Measurements from ENCODE around the gene CCRL2.
"Not testable (repeated sequence)": the region's sequence is repeated elsewhere in the genome, so short reads cannot be mapped to it uniquely, and the experiment has no call there.

CCRL2 gene

GRCh38 chr3:46422617-46423016 is 15.6 kb downstream of the CCRL2 start:
- DNase-seq (ENCODE audit: low read depth), result no peak

GRCh38 chr3:46423588-46423987 is 16.5 kb downstream of the CCRL2 start:
- H3K4me3 ChIP-seq (ENCODE audit: low read depth, low read length), result no peak overlapping the region
- no peak for DNase-seq (ENCODE audit: low read depth)

More at GRCh38 chr3:46422617-46423016, 15.6 kb downstream of the CCRL2 start:
- no peak overlapping the region for H3K4me3 ChIP-seq (ENCODE audit: low read depth, low read length)

GRCh38 chr3:46426476-46426875 is 19.4 kb downstream of the CCRL2 start:
- DNase-seq (ENCODE audit: low read depth), result not testable (repeated sequence)

GRCh38 chr3:46427404-46427803 is 20.3 kb downstream of the CCRL2 start:
- H3K4me3 ChIP-seq (ENCODE audit: low read depth, low read length); DNase-seq (ENCODE audit: low read depth): not testable (repeated sequence)

More at GRCh38 chr3:46426476-46426875, 19.4 kb downstream of the CCRL2 start:
- H3K4me3 ChIP-seq (ENCODE audit: low read depth, low read length), result not testable (repeated sequence)

- DNase-seq (ENCODE audit: low read depth), result no peak
- no peak overlapping the region for H3K4me3 ChIP-seq (ENCODE audit: low read depth, low read length)
Observed at GRCh38 chr3:46427916-46428833, 21.1 kb downstream of the CCRL2 start.

- no peak for DNase-seq (ENCODE audit: low read depth)
- no peak overlapping the region for H3K4me3 ChIP-seq (ENCODE audit: low read depth, low read length)
Observed at GRCh38 chr3:46429250-46429649, 22.2 kb downstream of the CCRL2 start.

- DNase-seq (ENCODE audit: low read depth), result no peak
- no peak overlapping the region for H3K4me3 ChIP-seq (ENCODE audit: low read depth, low read length)
Observed at GRCh38 chr3:46429671-46430070, 22.6 kb downstream of the CCRL2 start.

GRCh38 chr3:46430879-46431278 is 23.8 kb downstream of the CCRL2 start:
- not testable (repeated sequence) for DNase-seq (ENCODE audit: low read depth); H3K4me3 ChIP-seq (ENCODE audit: low read depth, low read length)

- not testable (repeated sequence) for DNase-seq (ENCODE audit: low read depth); H3K4me3 ChIP-seq (ENCODE audit: low read depth, low read length)
Observed at GRCh38 chr3:46431905-46432304, 24.8 kb downstream of the CCRL2 start.

- DNase-seq (ENCODE audit: low read depth); H3K4me3 ChIP-seq (ENCODE audit: low read depth, low read length): not testable (repeated sequence)
Observed at GRCh38 chr3:46433118-46433517, 26.1 kb downstream of the CCRL2 start.

GRCh38 chr3:46433841-46434240 is 26.8 kb downstream of the CCRL2 start:
- DNase-seq (ENCODE audit: low read depth), result no peak
- no peak overlapping the region for H3K4me3 ChIP-seq (ENCODE audit: low read depth, low read length)

- no peak for DNase-seq (ENCODE audit: low read depth)
- H3K4me3 ChIP-seq (ENCODE audit: low read depth, low read length), result no peak overlapping the region
Observed at GRCh38 chr3:46435081-46435726, 28.1 kb downstream of the CCRL2 start.

- DNase-seq (ENCODE audit: low read depth), result no peak
- H3K4me3 ChIP-seq (ENCODE audit: low read depth, low read length), result no peak overlapping the region
Observed at GRCh38 chr3:46438831-46439230, 31.8 kb downstream of the CCRL2 start.

- H3K4me3 ChIP-seq (ENCODE audit: low read depth, low read length), result no peak overlapping the region
- no peak for DNase-seq (ENCODE audit: low read depth)
Observed at GRCh38 chr3:46440531-46441294, 33.7 kb downstream of the CCRL2 start.

- DNase-seq (ENCODE audit: low read depth), result no peak
- no peak overlapping the region for H3K4me3 ChIP-seq (ENCODE audit: low read depth, low read length)
Observed at GRCh38 chr3:46442576-46443530, 35.8 kb downstream of the CCRL2 start.

GRCh38 chr3:46447228-46447985 is 40.3 kb downstream of the CCRL2 start:
- DNase-seq (ENCODE audit: low read depth), result no peak
- no peak overlapping the region for H3K4me3 ChIP-seq (ENCODE audit: low read depth, low read length)

GRCh38 chr3:46448721-46449120 is 41.7 kb downstream of the CCRL2 start:
- H3K4me3 ChIP-seq (ENCODE audit: low read depth, low read length), result no peak overlapping the region
- DNase-seq (ENCODE audit: low read depth), result no peak

Measured in skeletal muscle cell (primary cell).